HepG2 (cell line): ENCODE data around the gene PPCDC. TPM values are rescaled to one million over a fixed set of nuclear protein-coding genes. Genes with fewer than 3 reads are reported as not detected.
A peak's percentile ranks its signal among the peaks of the same experiment; 100 is the strongest.

Experiments used
- BORCS8-MEF2B ChIP-seq: sonication (generic); formaldehyde crosslinking; IDR thresholded peaks from 2 replicates; pipeline ENCODE4 v1.8.0; 2022; ENCODE audit warnings: mild to moderate bottlenecking, missing genetic modification reagents
- DNMT3B ChIP-seq: conservative IDR thresholded peaks from 2 replicates; pipeline ENCODE4 v1.6.1; 2016; ENCODE audit warnings: missing biosample characterization, control low read depth
- FOXM1 ChIP-seq: sonication (generic); formaldehyde crosslinking; IDR thresholded peaks from 2 replicates; pipeline ENCODE4 v1.5.0; 2020; ENCODE audit warnings: missing genetic modification reagents
- KMT2B ChIP-seq: IDR thresholded peaks from 2 replicates; pipeline ENCODE4 v1.6.1; 2016; ENCODE audit warnings: missing genetic modification reagents, missing compliant biosample characterization
- MAFF ChIP-seq: IDR thresholded peaks from 2 replicates; pipeline ENCODE4 v1.6.1; 2011; ENCODE audit warnings: low read depth, low read length, improper control_type of control experiment
- MBD4 ChIP-seq: IDR thresholded peaks from 2 replicates; pipeline ENCODE4 v1.6.1; 2012; ENCODE audit warnings: low read length, inconsistent platforms, borderline replicate concordance
- MBNL3 ChIP-seq: fragments of 250-450 bp; sonication (Bioruptor Pico); conservative IDR thresholded peaks from 2 replicates; pipeline ENCODE4 v1.8.0; 2022; ENCODE audit warnings: mild to moderate bottlenecking, inconsistent platforms
- MLLT10 ChIP-seq: sonication (generic); formaldehyde crosslinking; IDR thresholded peaks from 2 replicates; pipeline ENCODE4 v1.4.0; 2020; ENCODE audit warnings: missing genetic modification reagents
- MTF1 ChIP-seq: sonication (generic); formaldehyde crosslinking; IDR thresholded peaks from 2 replicates; pipeline ENCODE4 v1.5.0; 2020; ENCODE audit warnings: missing genetic modification reagents
- MXI1 ChIP-seq: IDR thresholded peaks from 3 replicates; pipeline ENCODE4 v1.6.1; 2012; ENCODE audit warnings: low read depth, low read length, inconsistent platforms, borderline replicate concordance
- MZF1 ChIP-seq: sonication (generic); formaldehyde crosslinking; IDR thresholded peaks from 2 replicates; pipeline ENCODE4 v1.8.1; 2023; ENCODE audit warnings: mild to moderate bottlenecking, missing genetic modification reagents, borderline replicate concordance
- SRSF1 ChIP-seq: fragments of 200-400 bp; formaldehyde crosslinking; optimal IDR thresholded peaks from 2 replicates; pipeline ENCODE3; 2017; ENCODE audit warnings: mild to moderate bottlenecking, low read depth, low read length, moderate library complexity
- ZIK1 ChIP-seq: sonication (generic); formaldehyde crosslinking; IDR thresholded peaks from 2 replicates; pipeline ENCODE4 v1.5.0; 2020; ENCODE audit warnings: mild to moderate bottlenecking, low read depth, missing genetic modification reagents, borderline replicate concordance
- ZNF12 ChIP-seq: sonication (generic); formaldehyde crosslinking; IDR thresholded peaks from 2 replicates; pipeline ENCODE4 v1.5.0; 2020; ENCODE audit warnings: missing genetic modification reagents
- ZNF331 ChIP-seq: sonication (generic); formaldehyde crosslinking; IDR thresholded peaks from 2 replicates; pipeline ENCODE4 v1.4.0; 2020; ENCODE audit warnings: missing genetic modification reagents
- ZNF354B ChIP-seq: sonication (generic); formaldehyde crosslinking; IDR thresholded peaks from 2 replicates; pipeline ENCODE4 v1.8.0; 2022; ENCODE audit warnings: mild to moderate bottlenecking, missing genetic modification reagents
- ZNF564 ChIP-seq: sonication (generic); formaldehyde crosslinking; IDR thresholded peaks from 2 replicates; pipeline ENCODE4 v1.8.1; 2023; ENCODE audit warnings: mild to moderate bottlenecking, missing genetic modification reagents
- ZNF589 ChIP-seq: sonication (generic); formaldehyde crosslinking; conservative IDR thresholded peaks from 2 replicates; pipeline ENCODE4 v1.8.0; 2022; ENCODE audit warnings: mild to moderate bottlenecking, moderate library complexity, missing genetic modification reagents
- ZNF619 ChIP-seq: sonication (generic); formaldehyde crosslinking; IDR thresholded peaks from 2 replicates; pipeline ENCODE4 v1.4.0; 2020; ENCODE audit warnings: mild to moderate bottlenecking, missing genetic modification reagents
- ZNF678 ChIP-seq: sonication (generic); formaldehyde crosslinking; IDR thresholded peaks from 2 replicates; pipeline ENCODE4 v1.4.0; 2020; ENCODE audit warnings: mild to moderate bottlenecking, missing genetic modification reagents
- polyA plus RNA-seq, 8 experiments: library from polyadenylated mRNA; depleted of rRNA in 3 of 8; stranded (reverse) in 7 of 8; unstranded in 1 of 8; fragments of >200 nt; fragmentation: Illumina TruSeq in 4 of 8; extraction: Trizol in 4 of 8; gene quantifications; 2 replicates each; pipeline versions ENCODE4 v1.2.1 to v1.2.3, GENCODE V29; 2011 to 2016; ENCODE audit warnings: low read depth in 4 of 8, missing spikeins in 1 of 8, mixed read lengths in 1 of 8; ENCODE audit not compliant: insufficient read depth in 1 of 8
- total RNA-seq, 5 experiments: library from RNA; depleted of rRNA; stranded (reverse); fragments of >200 nt; fragmentation: Illumina TruSeq; extraction: Trizol; gene quantifications; 2 replicates each; pipeline ENCODE4 v1.2.3, GENCODE V29; 2016; ENCODE audit warnings: low read depth in 1 of 5
- TF ChIP-seq, protein P1 (sequence below): IDR thresholded peaks from 2 replicates; pipeline ENCODE4 v1.6.1; 2018; ENCODE audit warnings: missing genetic modification reagents, mild to moderate bottlenecking, missing compliant biosample characterization
- TF ChIP-seq, protein P2 (sequence below): sonication (generic); formaldehyde crosslinking; IDR thresholded peaks from 2 replicates; pipeline ENCODE4 v1.4.0; 2020; ENCODE audit warnings: missing genetic modification reagents
- TF ChIP-seq, protein P3 (sequence below): sonication (generic); formaldehyde crosslinking; IDR thresholded peaks from 2 replicates; pipeline ENCODE4 v1.9.0; 2021; ENCODE audit warnings: missing genetic modification reagents, mild to moderate bottlenecking, borderline replicate concordance
- TF ChIP-seq, protein P4 (sequence below): sonication (generic); formaldehyde crosslinking; IDR thresholded peaks from 2 replicates; pipeline ENCODE4 v1.8.0; 2022; ENCODE audit warnings: mild to moderate bottlenecking, missing genetic modification reagents

PPCDC gene
- total and polyA plus RNA-seq, 2 of the 13 experiments (the other 11 are each of a cell fraction or from before 2014, with no cell fraction given) = 12.3 to 12.8 TPM

DNA sequence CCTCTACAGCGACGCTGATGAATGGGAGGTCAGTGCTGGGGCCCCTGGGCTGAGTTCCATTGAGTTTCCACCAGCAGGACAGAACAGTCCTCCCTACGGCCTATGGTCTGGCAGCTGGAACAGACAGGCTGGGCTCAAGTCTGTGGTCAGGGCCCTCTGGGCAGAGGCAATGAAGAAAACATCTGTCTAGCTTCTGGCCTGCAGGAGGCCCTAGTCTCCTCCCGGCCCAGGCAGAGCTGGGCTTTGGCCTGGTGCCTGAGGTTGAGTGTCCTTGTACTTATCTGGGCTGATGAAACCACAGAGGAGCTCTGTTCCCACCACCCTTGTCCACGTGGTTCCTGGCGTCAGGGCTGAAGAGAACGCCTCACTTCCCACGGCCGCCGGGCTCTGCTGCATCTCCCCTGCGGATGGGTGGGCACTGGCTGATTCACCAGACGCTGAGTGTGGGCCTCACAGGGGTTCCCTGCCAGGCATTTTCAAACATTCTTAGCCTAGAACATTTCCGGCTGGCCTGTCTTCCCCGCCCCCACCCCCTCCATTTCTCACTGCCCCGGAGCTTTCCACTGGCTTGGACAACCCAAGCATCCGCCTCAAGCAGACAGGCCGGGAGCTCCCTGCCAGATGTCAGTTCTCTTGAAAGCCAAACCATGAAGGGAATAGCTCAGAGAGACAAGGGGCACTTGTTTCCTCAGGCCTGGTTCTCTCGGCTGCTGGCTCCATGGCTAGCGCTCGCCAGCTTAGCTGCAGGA, 20.3 kb downstream of the PPCDC start (continued):
- TF ChIP-seq, protein P1, sequence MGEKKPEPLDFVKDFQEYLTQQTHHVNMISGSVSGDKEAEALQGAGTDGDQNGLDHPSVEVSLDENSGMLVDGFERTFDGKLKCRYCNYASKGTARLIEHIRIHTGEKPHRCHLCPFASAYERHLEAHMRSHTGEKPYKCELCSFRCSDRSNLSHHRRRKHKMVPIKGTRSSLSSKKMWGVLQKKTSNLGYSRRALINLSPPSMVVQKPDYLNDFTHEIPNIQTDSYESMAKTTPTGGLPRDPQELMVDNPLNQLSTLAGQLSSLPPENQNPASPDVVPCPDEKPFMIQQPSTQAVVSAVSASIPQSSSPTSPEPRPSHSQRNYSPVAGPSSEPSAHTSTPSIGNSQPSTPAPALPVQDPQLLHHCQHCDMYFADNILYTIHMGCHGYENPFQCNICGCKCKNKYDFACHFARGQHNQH = peak; percentile 57; the same call in 1 of the 2 replicates
- TF ChIP-seq KMT2B (CRISPR knock-in tag) = no peak
- TF ChIP-seq MZF1 (CRISPR knock-in tag) = peak; percentile 86; the same call in 1 of the 2 replicates
- no peak for TF ChIP-seq MBD4
- TF ChIP-seq ZNF331 (CRISPR knock-in tag) = peak; percentile 94
- TF ChIP-seq, protein P2, sequence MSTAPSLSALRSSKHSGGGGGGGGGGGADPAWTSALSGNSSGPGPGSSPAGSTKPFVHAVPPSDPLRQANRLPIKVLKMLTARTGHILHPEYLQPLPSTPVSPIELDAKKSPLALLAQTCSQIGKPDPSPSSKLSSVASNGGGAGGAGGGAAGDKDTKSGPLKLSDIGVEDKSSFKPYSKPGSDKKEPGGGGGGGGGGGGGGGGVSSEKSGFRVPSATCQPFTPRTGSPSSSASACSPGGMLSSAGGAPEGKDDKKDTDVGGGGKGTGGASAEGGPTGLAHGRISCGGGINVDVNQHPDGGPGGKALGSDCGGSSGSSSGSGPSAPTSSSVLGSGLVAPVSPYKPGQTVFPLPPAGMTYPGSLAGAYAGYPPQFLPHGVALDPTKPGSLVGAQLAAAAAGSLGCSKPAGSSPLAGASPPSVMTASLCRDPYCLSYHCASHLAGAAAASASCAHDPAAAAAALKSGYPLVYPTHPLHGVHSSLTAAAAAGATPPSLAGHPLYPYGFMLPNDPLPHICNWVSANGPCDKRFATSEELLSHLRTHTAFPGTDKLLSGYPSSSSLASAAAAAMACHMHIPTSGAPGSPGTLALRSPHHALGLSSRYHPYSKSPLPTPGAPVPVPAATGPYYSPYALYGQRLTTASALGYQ (CRISPR knock-in tag) = no peak; the same call in none of the 2 replicates
- TF ChIP-seq MLLT10 (CRISPR knock-in tag) = no peak
- 0 out of 2 replicates have a peak, but pooled peaks have one; percentile 49 for TF ChIP-seq ZIK1 (CRISPR knock-in tag)
- TF ChIP-seq, protein P3, sequence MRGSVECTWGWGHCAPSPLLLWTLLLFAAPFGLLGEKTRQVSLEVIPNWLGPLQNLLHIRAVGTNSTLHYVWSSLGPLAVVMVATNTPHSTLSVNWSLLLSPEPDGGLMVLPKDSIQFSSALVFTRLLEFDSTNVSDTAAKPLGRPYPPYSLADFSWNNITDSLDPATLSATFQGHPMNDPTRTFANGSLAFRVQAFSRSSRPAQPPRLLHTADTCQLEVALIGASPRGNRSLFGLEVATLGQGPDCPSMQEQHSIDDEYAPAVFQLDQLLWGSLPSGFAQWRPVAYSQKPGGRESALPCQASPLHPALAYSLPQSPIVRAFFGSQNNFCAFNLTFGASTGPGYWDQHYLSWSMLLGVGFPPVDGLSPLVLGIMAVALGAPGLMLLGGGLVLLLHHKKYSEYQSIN (CRISPR knock-in tag) = no peak
- TF ChIP-seq ZNF564 (CRISPR knock-in tag) = no peak
- TF ChIP-seq ZNF678 (CRISPR knock-in tag) = no peak
- TF ChIP-seq, protein P4, sequence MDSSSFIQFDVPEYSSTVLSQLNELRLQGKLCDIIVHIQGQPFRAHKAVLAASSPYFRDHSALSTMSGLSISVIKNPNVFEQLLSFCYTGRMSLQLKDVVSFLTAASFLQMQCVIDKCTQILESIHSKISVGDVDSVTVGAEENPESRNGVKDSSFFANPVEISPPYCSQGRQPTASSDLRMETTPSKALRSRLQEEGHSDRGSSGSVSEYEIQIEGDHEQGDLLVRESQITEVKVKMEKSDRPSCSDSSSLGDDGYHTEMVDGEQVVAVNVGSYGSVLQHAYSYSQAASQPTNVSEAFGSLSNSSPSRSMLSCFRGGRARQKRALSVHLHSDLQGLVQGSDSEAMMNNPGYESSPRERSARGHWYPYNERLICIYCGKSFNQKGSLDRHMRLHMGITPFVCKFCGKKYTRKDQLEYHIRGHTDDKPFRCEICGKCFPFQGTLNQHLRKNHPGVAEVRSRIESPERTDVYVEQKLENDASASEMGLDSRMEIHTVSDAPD = 0 out of 2 replicates have a peak, but pooled peaks have one; percentile 45
- TF ChIP-seq FOXM1 (CRISPR knock-in tag) = no peak
- TF ChIP-seq ZNF589 (CRISPR knock-in tag) = 0 out of 2 replicates have a peak, but pooled peaks have one; percentile 44
- TF ChIP-seq MXI1 = peak; percentile 89; the same call in 1 of the 3 replicates
- peak; percentile 48; the same call in 1 of the 2 replicates for TF ChIP-seq MTF1 (CRISPR knock-in tag)
- TF ChIP-seq ZNF354B (CRISPR knock-in tag) = no peak
- TF ChIP-seq SRSF1 = no peak
- TF ChIP-seq BORCS8-MEF2B (CRISPR knock-in tag) = no peak; the same call in 1 of the 2 replicates
- TF ChIP-seq ZNF619 (CRISPR knock-in tag) = no peak
- TF ChIP-seq ZNF12 (CRISPR knock-in tag) = 0 out of 2 replicates have a peak, but pooled peaks have one; percentile 24
- TF ChIP-seq DNMT3B (CRISPR knock-in tag) = 0 out of 2 replicates have a peak, but pooled peaks have one; percentile 27
- TF ChIP-seq MAFF = no peak
- no peak for TF ChIP-seq MBNL3 (CRISPR knock-in tag)
